Immature natural killer cell (primary cell): ENCODE results near the gene BCL6B. TPM values are rescaled to one million over a fixed set of nuclear protein-coding genes. Genes with fewer than 3 reads are reported as not detected.

Experiments
- DNase-seq, 3 donors: peaks; one replicate each; pipeline ENCODE4 v3.0.0; 2022; ENCODE audit warnings: mixed read lengths in 1 of 3
- H3K27ac Mint-ChIP-seq, 6 donors: one replicate each; pipeline ENCODE4 v1.8.0; 2020; ENCODE audit warnings: mixed read lengths in 6 of 6, mild to moderate bottlenecking in 5 of 6, inconsistent platforms in 4 of 6, moderate library complexity in 3 of 6
- H3K27me3 Mint-ChIP-seq, 3 donors: one replicate each; pipeline ENCODE4 v1.8.0; 2020 to 2021; ENCODE audit warnings: low read depth in 3 of 3, mild to moderate bottlenecking in 3 of 3, mixed read lengths in 3 of 3, moderate library complexity in 3 of 3, inconsistent platforms in 1 of 3
- H3K36me3 Mint-ChIP-seq, 3 donors: one replicate each; pipeline ENCODE4 v1.8.0; 2020; ENCODE audit warnings: mixed read lengths in 3 of 3, inconsistent platforms in 2 of 3, mild to moderate bottlenecking in 2 of 3
- H3K4me1 Mint-ChIP-seq, 2 donors: one replicate each; pipeline ENCODE4 v1.8.0; 2020; ENCODE audit warnings: inconsistent platforms in 2 of 2, mild to moderate bottlenecking in 2 of 2, mixed read lengths in 2 of 2, moderate library complexity in 1 of 2
- H3K4me3 Mint-ChIP-seq, 5 donors: one replicate each; pipeline ENCODE4 v1.8.0; 2020; ENCODE audit warnings: mild to moderate bottlenecking in 5 of 5, mixed read lengths in 5 of 5, inconsistent platforms in 3 of 5, moderate library complexity in 3 of 5
- H3K9me3 Mint-ChIP-seq, 6 donors: one replicate each; pipeline ENCODE4 v1.8.0; 2020; ENCODE audit warnings: mild to moderate bottlenecking in 6 of 6, mixed read lengths in 6 of 6, inconsistent platforms in 4 of 6, moderate library complexity in 3 of 6
- polyA plus RNA-seq, 3 donors: library from polyadenylated mRNA; unstranded; fragments of 300-500 nt; fragmentation: Illumina TruSeq; gene quantifications; one replicate each; pipeline ENCODE4 v1.2.3, GENCODE V29; 2021

BCL6B gene
- polyA plus RNA-seq, 3 donors from 2014 or later: 0.10 TPM; not detected in 2

- H3K9me3 Mint-ChIP-seq: no peaks in the 10 kb centered on the region
- no peak overlapping the region for H3K4me3 Mint-ChIP-seq
- no peak for DNase-seq
- peaks cover 72 to 80% of the 10 kb centered on the region in 2 donors for H3K4me1 Mint-ChIP-seq
- peaks cover 10 to 18% (median 12%) of the 10 kb centered on the region in 3 donors for H3K27me3 Mint-ChIP-seq
- H3K36me3 Mint-ChIP-seq: no peaks in the 10 kb centered on the region
- H3K27ac Mint-ChIP-seq: peak overlapping the region in 4 of 6 donors; percentile 34 to 95 (median 92)
Observed at GRCh38 chr17:7024402-7024785, 1.5 kb downstream of the BCL6B start.

- no peaks in the 10 kb centered on the region for H3K9me3 Mint-ChIP-seq
- no peak overlapping the region for H3K4me3 Mint-ChIP-seq
- no peak for DNase-seq
- H3K27me3 Mint-ChIP-seq: peaks cover 10 to 18% (median 12%) of the 10 kb centered on the region in 3 donors
- H3K36me3 Mint-ChIP-seq: no peaks in the 10 kb centered on the region
- peaks cover 78 to 88% of the 10 kb centered on the region in 2 donors for H3K4me1 Mint-ChIP-seq
- H3K27ac Mint-ChIP-seq: peak overlapping the region in 2 of 6 donors; percentile 16 to 17
Observed at GRCh38 chr17:7025245-7025644, 2.4 kb downstream of the BCL6B start.

- Mint-ChIP-seq H3K36me3 (no peaks in the 10 kb centered on the region), H3K27me3 (peaks cover 10 to 15% (median 10%) of the 10 kb centered on the region in 3 donors), H3K27ac (peak overlapping the region in 2 of 6 donors; percentile 59 to 83), H3K4me3 (peak overlapping the region in 2 of 5 donors; percentile 29 to 30), H3K9me3 (no peaks in the 10 kb centered on the region), H3K4me1 (peaks cover 78 to 86% of the 10 kb centered on the region in 2 donors)
- no peak for DNase-seq
Observed at GRCh38 chr17:7026471-7027115, 3.7 kb downstream of the BCL6B start.

- peak overlapping the region in 4 of 5 donors; percentile 3 to 63 (median 32) for H3K4me3 Mint-ChIP-seq
- peak overlapping the region; percentile 58 to 86 (median 78) for H3K27ac Mint-ChIP-seq
- H3K36me3 Mint-ChIP-seq: no peaks in the 10 kb centered on the region
- H3K4me1 Mint-ChIP-seq: peaks cover 79 to 90% of the 10 kb centered on the region in 2 donors
- H3K27me3 Mint-ChIP-seq: peaks cover 10 to 16% (median 10%) of the 10 kb centered on the region in 3 donors
- H3K9me3 Mint-ChIP-seq: no peaks in the 10 kb centered on the region
- peak in 1 of 3 donors; percentile 32 for DNase-seq
Observed at GRCh38 chr17:7027335-7027734, 4.5 kb downstream of the BCL6B start.

- peak overlapping the region; percentile 29 to 86 (median 59) for H3K27ac Mint-ChIP-seq
- H3K4me3 Mint-ChIP-seq: peak overlapping the region in 4 of 5 donors; percentile 1 to 47 (median 10)
- no peaks in the 10 kb centered on the region for H3K9me3 Mint-ChIP-seq
- DNase-seq: no peak
- H3K4me1 Mint-ChIP-seq: peaks cover 76 to 90% of the 10 kb centered on the region in 2 donors
- peaks cover under 1 to 6% (median 3%) of the 10 kb centered on the region in 3 donors for H3K27me3 Mint-ChIP-seq
- no peaks in the 10 kb centered on the region for H3K36me3 Mint-ChIP-seq
Observed at GRCh38 chr17:7029096-7029495, 6.2 kb downstream of the BCL6B start.

GRCh38 chr17:7029659-7030058, 6.8 kb downstream of the BCL6B start:
- DNase-seq: no peak
- H3K4me1 Mint-ChIP-seq: peaks cover 77 to 89% of the 10 kb centered on the region in 2 donors
- H3K4me3 Mint-ChIP-seq: peak overlapping the region; percentile 48 to 66 (median 54)

GRCh38 chr17:7034955-7035590, 12.2 kb downstream of the BCL6B start:
- H3K4me1 Mint-ChIP-seq: peaks cover 60 to 83% of the 10 kb centered on the region in 2 donors
- peak overlapping the region; percentile 92 to 96 (median 94) for H3K4me3 Mint-ChIP-seq
- H3K36me3 Mint-ChIP-seq: no peaks in the 10 kb centered on the region
- peak overlapping the region; percentile 95 to 98 (median 97) for H3K27ac Mint-ChIP-seq
- peaks cover 0 to 8% (median 0%) of the 10 kb centered on the region in 3 donors for H3K27me3 Mint-ChIP-seq
- H3K9me3 Mint-ChIP-seq: no peaks in the 10 kb centered on the region
- DNase-seq: peak; percentile 67 to 68 (median 68)

More at GRCh38 chr17:7029659-7030058, 6.8 kb downstream of the BCL6B start:
- no peaks in the 10 kb centered on the region for H3K36me3 Mint-ChIP-seq
- no peaks in the 10 kb centered on the region for H3K9me3 Mint-ChIP-seq
- peaks cover 0 to 3% (median 2%) of the 10 kb centered on the region in 3 donors for H3K27me3 Mint-ChIP-seq
- peak overlapping the region; percentile 4 to 86 (median 59) for H3K27ac Mint-ChIP-seq

GRCh38 chr17:7035591-7036368, 12.9 kb downstream of the BCL6B start, which contains the start of gene SLC16A13:
Gene SLC16A13, plus strand, starts transcription at chr17:7036015. Its CDS starts 368 bp downstream, at chr17:7036383.
- Mint-ChIP-seq H3K9me3 (no peaks in the 10 kb centered on the region), H3K27me3 (peaks cover 0 to 8% (median 0%) of the 10 kb centered on the region in 3 donors), H3K36me3 (no peaks in the 10 kb centered on the region), H3K4me3 (peak within 1 kb of the TSS; percentile 92 to 96 (median 94)), H3K27ac (peak within 1 kb of the TSS; percentile 95 to 98 (median 97)), H3K4me1 (peaks cover 53 to 76% of the 10 kb centered on the region in 2 donors)
- peak; percentile 97 to 98 (median 98) for DNase-seq

GRCh38 chr17:7038025-7038862, 15.4 kb downstream of the BCL6B start:
- Mint-ChIP-seq H3K27ac (peak overlapping the region in 3 of 6 donors; percentile 23 to 75 (median 51)), H3K36me3 (no peaks in the 10 kb centered on the region), H3K4me1 (peaks cover 46 to 74% of the 10 kb centered on the region in 2 donors), H3K27me3 (peaks cover 2 to 8% (median 2%) of the 10 kb centered on the region in 3 donors), H3K4me3 (peak overlapping the region; percentile 21 to 62 (median 50)), H3K9me3 (no peaks in the 10 kb centered on the region)
- no peak for DNase-seq

GRCh38 chr17:7039832-7040231, 17.0 kb downstream of the BCL6B start:
- no peaks in the 10 kb centered on the region for H3K36me3 Mint-ChIP-seq
- H3K27me3 Mint-ChIP-seq: peaks cover 2 to 8% (median 2%) of the 10 kb centered on the region in 3 donors
- H3K9me3 Mint-ChIP-seq: no peaks in the 10 kb centered on the region
- H3K4me3 Mint-ChIP-seq: no peak overlapping the region
- H3K27ac Mint-ChIP-seq: peak overlapping the region in 5 of 6 donors; percentile 16 to 84 (median 35)
- no peak for DNase-seq
- peaks cover 39 to 60% of the 10 kb centered on the region in 2 donors for H3K4me1 Mint-ChIP-seq

GRCh38 chr17:7041607-7042500, 19.0 kb downstream of the BCL6B start:
- H3K4me1 Mint-ChIP-seq: peaks cover 32 to 52% of the 10 kb centered on the region in 2 donors
- peak overlapping the region; percentile 81 to 90 (median 87) for H3K4me3 Mint-ChIP-seq
- H3K36me3 Mint-ChIP-seq: no peaks in the 10 kb centered on the region
- peaks cover 2 to 4% (median 3%) of the 10 kb centered on the region in 3 donors for H3K27me3 Mint-ChIP-seq
- peak; percentile 48 to 54 (median 54) for DNase-seq
- no peaks in the 10 kb centered on the region for H3K9me3 Mint-ChIP-seq
- peak overlapping the region; percentile 78 to 93 (median 88) for H3K27ac Mint-ChIP-seq
